Peyer's patch (tissue), 4 donors: Measurements from ENCODE around the gene ADRM1.

Experiments used
- CTCF ChIP-seq, 6 experiments: fragments of 450-650 bp in 4 of 6; fragments of 200-600 bp in 2 of 6; sonication (generic) in 1 of 6; IDR thresholded peaks; one replicate each; pipeline ENCODE4 v1.5.1; 2017 to 2019; ENCODE audit warnings: antibody characterized with exemption in 6 of 6, mild to moderate bottlenecking in 3 of 6, moderate library complexity in 1 of 6
- POLR2A ChIP-seq, 2 donors: fragments of 450-650 bp; IDR thresholded peaks; one replicate each; pipeline ENCODE4 v1.5.1; 2017; ENCODE audit warnings: antibody characterized with exemption in 2 of 2, mild to moderate bottlenecking in 2 of 2, moderate library complexity in 2 of 2

DNA sequence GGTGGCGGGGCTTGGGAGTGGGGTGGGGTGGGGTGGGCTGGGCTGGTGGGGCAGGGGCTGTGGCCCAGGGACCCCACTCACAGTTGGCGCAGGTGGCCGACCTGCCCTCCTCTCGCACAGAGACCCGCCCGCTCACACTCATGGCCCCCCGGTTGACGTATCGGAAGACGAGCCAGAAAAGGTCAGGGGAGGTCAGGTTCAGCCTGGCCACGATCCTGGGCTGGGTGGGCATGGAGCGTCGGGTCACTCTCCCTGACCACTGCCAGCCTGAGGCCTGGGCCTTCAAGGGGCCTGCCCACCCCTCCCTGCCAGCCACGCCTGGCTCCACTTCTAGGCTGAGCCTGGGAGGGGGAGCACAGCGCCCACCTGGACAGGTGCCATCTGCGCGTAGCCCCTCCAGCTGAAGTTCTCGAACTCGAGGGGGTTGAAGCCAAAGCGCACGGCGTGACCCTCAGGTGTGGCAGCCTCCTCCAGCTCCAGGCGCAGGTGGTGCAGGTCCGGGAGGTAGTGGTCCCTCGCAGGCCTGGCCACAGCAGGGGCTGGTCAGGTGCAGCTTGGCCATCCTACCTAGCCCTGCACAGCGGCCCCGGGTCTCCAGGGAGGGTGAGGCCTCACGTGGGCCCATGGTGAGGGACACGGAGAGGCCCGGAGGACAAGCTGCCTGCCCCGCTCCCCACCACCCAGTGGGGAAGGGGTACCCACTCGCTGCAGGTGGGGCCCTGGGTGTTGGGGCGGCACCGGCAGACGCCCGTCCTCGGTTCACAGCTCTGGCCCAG, 31.2 kb downstream of the ADRM1 start:
- no peak for TF ChIP-seq CTCF (IDR thresholded peaks at IDR 0.05)
- no peak for TF ChIP-seq POLR2A (IDR thresholded peaks at IDR 0.05)
